Endothelial cell of umbilical vein (primary cell): ENCODE data around the gene PIP4P1. TPM values are rescaled to one million over a fixed set of nuclear protein-coding genes. Genes with fewer than 3 reads are reported as not detected.

Experiments
- BruUV-seq: library from RNA; stranded (reverse); fragments of 400-500 nt; replicated peaks from 2 replicates; lab custom pipeline; 2021; lab: Mats Ljungman, UMichigan
- CTCF ChIA-PET: fragments of 300-600, 350-600 bp; sonication (Branson Sonifier 250); formaldehyde crosslinking; loops from one replicate; lab custom pipeline; 2021; ENCODE audit warnings: antibody characterized with exemption, inconsistent platforms; lab: Charles Lee
- POLR2A ChIA-PET: fragments of 300-600, 350-600 bp; sonication (Branson Sonifier 250); formaldehyde crosslinking; loops from one replicate; lab custom pipeline; 2021; ENCODE audit warnings: antibody characterized with exemption, inconsistent platforms; lab: Charles Lee
- DNase-seq: peaks from one replicate; pipeline ENCODE4 v3.0.0-alpha.2; 2011; ENCODE audit warnings: low read depth, low spot score
- FAIRE-seq: peaks from 2 replicates; lab custom pipeline; 2011; peaks lifted over from hg19 to GRCh38; lab: Jason Lieb, UNC
- H2AFZ ChIP-seq: 2 replicates; pipeline ENCODE4 v1.6.0; 2012; ENCODE audit warnings: low read depth, low read length, control low read depth, inconsistent platforms
- H3K27ac ChIP-seq: 2 replicates; pipeline ENCODE4 v1.5.1; 2011; ENCODE audit warnings: low read depth, mild to moderate bottlenecking, control low read depth, low read length, moderate library complexity; ENCODE audit not compliant: insufficient read depth
- H3K27me3 ChIP-seq, 2 experiments: 2 replicates each; pipeline versions ENCODE4 v1.6.0 to v1.6.1; 2011; ENCODE audit warnings: low read length in 2 of 2, mixed read lengths in 1 of 2; ENCODE audit not compliant: control insufficient read depth in 2 of 2, insufficient read depth in 2 of 2
- H3K36me3 ChIP-seq, 2 experiments: 2 replicates in 1 of 2; 3 replicates in 1 of 2; pipeline ENCODE4 v1.5.1; 2011; ENCODE audit warnings: low read length in 2 of 2, mild to moderate bottlenecking in 1 of 2, moderate library complexity in 1 of 2; ENCODE audit not compliant: control insufficient read depth in 2 of 2, insufficient read depth in 2 of 2; ENCODE audit errors: extremely low read depth in 1 of 2
- H3K4me1 ChIP-seq: 3 replicates; pipeline ENCODE4 v1.5.1; 2011; ENCODE audit warnings: mild to moderate bottlenecking, low read length; ENCODE audit not compliant: control insufficient read depth, insufficient read depth; ENCODE audit errors: extremely low read depth
- H3K4me2 ChIP-seq: 2 replicates; pipeline ENCODE4 v1.6.1; 2011; ENCODE audit warnings: low read length, control low read depth, mixed read lengths; ENCODE audit not compliant: insufficient read depth
- H3K4me3 ChIP-seq, 3 experiments: fragments of 200-600 bp in 1 of 3; sonication (generic), shearing (Covaris generic) in 1 of 3; replicated peaks in 1 of 3; 2 replicates each; pipeline ENCODE4 v1.5.1; 2011 to 2016; ENCODE audit warnings: control low read depth in 3 of 3, low read length in 3 of 3, mild to moderate bottlenecking in 2 of 3, inconsistent platforms in 1 of 3, low read depth in 1 of 3, moderate library complexity in 1 of 3; ENCODE audit not compliant: insufficient read depth in 1 of 3
- H3K79me2 ChIP-seq: 2 replicates; pipeline ENCODE4 v1.6.0; 2012; ENCODE audit warnings: low read length, inconsistent platforms; ENCODE audit not compliant: control insufficient read depth, insufficient read depth
- H3K9ac ChIP-seq: replicated peaks from 2 replicates; pipeline ENCODE3; 2011; ENCODE audit warnings: low read length, control low read depth; ENCODE audit not compliant: insufficient read depth; ENCODE audit errors: extremely low read depth
- H3K9me1 ChIP-seq: replicated peaks from 3 replicates; pipeline ENCODE4 v1.6.0; 2011; ENCODE audit warnings: mild to moderate bottlenecking, low read length; ENCODE audit not compliant: control insufficient read depth, insufficient read depth; ENCODE audit errors: extremely low read depth
- H3K9me3 ChIP-seq: replicated peaks from 2 replicates; pipeline ENCODE4 v1.5.1; 2012; ENCODE audit warnings: low read length, inconsistent platforms; ENCODE audit not compliant: control insufficient read depth, insufficient read depth
- H4K20me1 ChIP-seq: replicated peaks from 2 replicates; pipeline ENCODE3; 2011; ENCODE audit warnings: mild to moderate bottlenecking, low read length; ENCODE audit not compliant: control insufficient read depth, insufficient read depth; ENCODE audit errors: extremely low read depth
- EZH2 ChIP-seq: IDR thresholded peaks from 2 replicates; pipeline ENCODE4 v1.6.1; 2012; ENCODE audit warnings: borderline replicate concordance, low read depth, mild to moderate bottlenecking, moderate library complexity, low read length, inconsistent platforms; ENCODE audit not compliant: severe bottlenecking
- FOS ChIP-seq: IDR thresholded peaks from 2 replicates; pipeline ENCODE4 v1.6.1; 2011; ENCODE audit warnings: mild to moderate bottlenecking, low read length, moderate library complexity, borderline replicate concordance; ENCODE audit not compliant: insufficient read depth
- GATA2 ChIP-seq: IDR thresholded peaks from 2 replicates; pipeline ENCODE4 v1.7.0; 2011; ENCODE audit warnings: low read depth, mild to moderate bottlenecking, moderate library complexity, mixed read lengths, low read length; ENCODE audit not compliant: insufficient read length, insufficient read depth
- JUN ChIP-seq: IDR thresholded peaks from 2 replicates; pipeline ENCODE4 v1.6.1; 2011; ENCODE audit warnings: borderline replicate concordance, low read depth; ENCODE audit not compliant: insufficient read length, insufficient read depth
- MYC ChIP-seq: IDR thresholded peaks from one replicate; pipeline ENCODE4 v1.6.1; 2011; ENCODE audit warnings: mild to moderate bottlenecking, low read depth, low read length
- POLR2A ChIP-seq: IDR thresholded peaks from 2 replicates; pipeline ENCODE4 v1.6.1; 2012; ENCODE audit warnings: low read depth, mild to moderate bottlenecking, control low read depth, low read length
- POLR2AphosphoS5 ChIP-seq: IDR thresholded peaks from 2 replicates; pipeline ENCODE4 v1.6.1; 2012; ENCODE audit warnings: low read depth, mild to moderate bottlenecking, control low read depth, low read length, moderate library complexity; ENCODE audit not compliant: insufficient read depth
- dilution Hi-C: fragments of 300-500 bp; cut with MboI; formaldehyde crosslinking; loops from one replicate; pipeline ENCODE4 v1.15.0; 2019; ENCODE audit warnings: low sequenced_read_pairs; ENCODE audit not compliant: extremely low pct_ligation_motif_present
- intact Hi-C: fragments of 100-400 bp; cut with micrococcal nuclease; formaldehyde crosslinking; loops from one replicate; pipeline ENCODE4 v1.10.0; 2022
- polyA plus RNA-seq, 4 experiments: library from polyadenylated mRNA; depleted of rRNA in 3 of 4; stranded (reverse) in 3 of 4; unstranded in 1 of 4; fragments of >200 nt; gene quantifications; 2 replicates each; pipeline versions ENCODE4 v1.2.1 to v1.2.3, GENCODE V29; 2011 to 2012; ENCODE audit warnings: missing spikeins in 1 of 4
- total RNA-seq: library from RNA; stranded (reverse); gene quantifications from 2 replicates; pipeline ENCODE4 v1.2.3, GENCODE V29; 2021
- TF ChIP-seq, protein P1 (sequence below), 2 donors: IDR thresholded peaks; 1 replicate in 1 of 2; 2 replicates in 1 of 2; pipeline ENCODE4 v1.5.1; 2011; ENCODE audit warnings: low read length in 2 of 2, mild to moderate bottlenecking in 2 of 2, moderate library complexity in 2 of 2, control low read depth in 1 of 2, inconsistent platforms in 1 of 2, low read depth in 1 of 2; ENCODE audit not compliant: insufficient read depth in 1 of 2; ENCODE audit errors: extremely low read depth in 1 of 2
- TF ChIP-seq, protein P2 (sequence below): IDR thresholded peaks from 2 replicates; pipeline ENCODE4 v1.6.1; 2011; ENCODE audit not compliant: insufficient read depth, insufficient read length

PIP4P1 gene
- total and polyA plus RNA-seq, 2 donors (not counting 3 experiments of a cell fraction or from before 2014, with no cell fraction given), result 28.6 to 52.5 TPM

DNA sequence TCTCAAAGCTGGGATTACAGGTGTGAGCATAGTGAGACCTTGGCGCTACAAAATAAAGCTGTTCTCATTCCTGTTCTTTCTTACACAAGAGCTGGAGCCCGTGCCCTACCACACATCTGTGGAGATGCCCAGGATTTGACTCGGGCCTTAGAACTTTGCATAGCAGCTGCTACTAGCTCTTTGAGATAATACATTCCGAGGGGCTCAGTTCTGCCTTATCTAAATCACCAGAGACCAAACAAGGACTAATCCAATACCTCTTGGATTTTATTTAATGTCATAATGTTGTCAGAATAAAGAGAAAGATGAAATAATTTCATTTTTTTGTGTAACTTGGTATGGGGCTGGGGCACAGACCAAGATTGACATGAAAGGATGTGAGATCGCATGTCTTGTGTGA lies 15.5 kb upstream of the PIP4P1 start:
- peak overlapping the region; percentile 19 for H3K9ac ChIP-seq
- H3K36me3 ChIP-seq, result peaks cover 27 to 34% of the 10 kb centered on the region in 2 experiments
- H3K9me1 ChIP-seq, result no peaks in the 10 kb centered on the region
- no peak for TF ChIP-seq GATA2
- TF ChIP-seq, protein P1, sequence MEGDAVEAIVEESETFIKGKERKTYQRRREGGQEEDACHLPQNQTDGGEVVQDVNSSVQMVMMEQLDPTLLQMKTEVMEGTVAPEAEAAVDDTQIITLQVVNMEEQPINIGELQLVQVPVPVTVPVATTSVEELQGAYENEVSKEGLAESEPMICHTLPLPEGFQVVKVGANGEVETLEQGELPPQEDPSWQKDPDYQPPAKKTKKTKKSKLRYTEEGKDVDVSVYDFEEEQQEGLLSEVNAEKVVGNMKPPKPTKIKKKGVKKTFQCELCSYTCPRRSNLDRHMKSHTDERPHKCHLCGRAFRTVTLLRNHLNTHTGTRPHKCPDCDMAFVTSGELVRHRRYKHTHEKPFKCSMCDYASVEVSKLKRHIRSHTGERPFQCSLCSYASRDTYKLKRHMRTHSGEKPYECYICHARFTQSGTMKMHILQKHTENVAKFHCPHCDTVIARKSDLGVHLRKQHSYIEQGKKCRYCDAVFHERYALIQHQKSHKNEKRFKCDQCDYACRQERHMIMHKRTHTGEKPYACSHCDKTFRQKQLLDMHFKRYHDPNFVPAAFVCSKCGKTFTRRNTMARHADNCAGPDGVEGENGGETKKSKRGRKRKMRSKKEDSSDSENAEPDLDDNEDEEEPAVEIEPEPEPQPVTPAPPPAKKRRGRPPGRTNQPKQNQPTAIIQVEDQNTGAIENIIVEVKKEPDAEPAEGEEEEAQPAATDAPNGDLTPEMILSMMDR (IDR thresholded peaks at IDR 0.05; ENCODE audit: extremely low read depth in 1 of 2, insufficient read depth in 1 of 2, low read depth in 1 of 2, low read length in 2 of 2), result no peak
- TF ChIP-seq POLR2AphosphoS5, result no peak
- TF ChIP-seq MYC, result no peak
- TF ChIP-seq EZH2, result no peak
- TF ChIP-seq JUN, result no peak
- TF ChIP-seq, protein P2, sequence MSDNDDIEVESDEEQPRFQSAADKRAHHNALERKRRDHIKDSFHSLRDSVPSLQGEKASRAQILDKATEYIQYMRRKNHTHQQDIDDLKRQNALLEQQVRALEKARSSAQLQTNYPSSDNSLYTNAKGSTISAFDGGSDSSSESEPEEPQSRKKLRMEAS, result no peak
- TF ChIP-seq FOS, result no peak
- no peak for TF ChIP-seq POLR2A
- dilution Hi-C loops, result loop anchor here (10.0 kb wide), 1 partner anchor 122 kb away; no protein-coding TSS in a partner anchor
- FAIRE-seq (no peak), DNase-seq (no peak)
- intact Hi-C loops, result loop anchor here (1.0 to 2.0 kb wide), 6 partner anchors 7 to 130 kb away; partner anchors contain the start of gene PNP
- peaks cover 35% of the 10 kb centered on the region for H3K79me2 ChIP-seq
- H3K27ac ChIP-seq, result peak overlapping the region; percentile 77
- CTCF ChIA-PET, result interaction anchor here (1.3 to 3.2 kb wide), 4 partner anchors 15 to 128 kb away, joined by 3 to 13 read pairs (median 6); partner anchors contain the start of genes APEX1, OSGEP and PIP4P1
- H3K4me3 ChIP-seq, result peak overlapping the region in 1 of 3 experiments; percentile 12
- TSS peak; percentile 78 for BruUV-seq
- no peaks in the 10 kb centered on the region for H3K9me3 ChIP-seq
- POLR2A ChIA-PET, result interaction anchor here (0.7 to 1.3 kb wide), 2 partner anchors 21 to 64 kb away, joined by 3 to 4 read pairs; partner anchors contain the start of gene APEX1
- no peaks in the 10 kb centered on the region for H4K20me1 ChIP-seq
- peak overlapping the region; percentile 74 for H3K4me2 ChIP-seq
- H3K4me1 ChIP-seq, result peaks cover 32% of the 10 kb centered on the region
- no peak overlapping the region for H2AFZ ChIP-seq
- no peaks in the 10 kb centered on the region for H3K27me3 ChIP-seq
